Islet precursor cell (in vitro differentiated cells): Measurements from ENCODE around the gene HTRA3.

ENCODE experiments used
- DNase-seq: peaks from one replicate; pipeline ENCODE4 v3.0.0-alpha.2; 2018

HTRA3 gene

DNA sequence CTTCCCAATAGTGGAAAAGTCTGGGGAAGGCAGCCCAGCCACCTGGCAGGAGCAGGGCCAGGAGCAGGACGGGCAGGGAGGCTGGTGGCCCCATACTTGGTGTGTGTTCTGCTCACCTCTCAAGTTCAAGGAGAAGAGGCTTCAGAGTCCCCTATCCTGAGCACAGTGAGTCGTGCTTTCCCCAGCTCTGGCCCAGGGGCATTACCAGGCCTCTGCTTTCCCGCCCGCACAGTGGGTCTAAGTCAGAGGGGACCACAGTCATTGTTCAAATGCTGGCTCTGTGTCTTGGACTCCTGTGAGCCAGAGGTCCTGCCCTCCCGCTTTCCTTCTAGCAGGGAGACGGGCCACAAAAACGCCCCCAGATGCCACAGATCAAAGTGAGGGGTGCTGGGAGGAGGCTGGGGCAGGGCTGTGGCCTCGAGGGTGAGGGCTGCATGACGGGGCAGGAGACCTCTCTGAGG lies 27.6 kb downstream of the HTRA3 start:
- no peak for DNase-seq

DNA sequence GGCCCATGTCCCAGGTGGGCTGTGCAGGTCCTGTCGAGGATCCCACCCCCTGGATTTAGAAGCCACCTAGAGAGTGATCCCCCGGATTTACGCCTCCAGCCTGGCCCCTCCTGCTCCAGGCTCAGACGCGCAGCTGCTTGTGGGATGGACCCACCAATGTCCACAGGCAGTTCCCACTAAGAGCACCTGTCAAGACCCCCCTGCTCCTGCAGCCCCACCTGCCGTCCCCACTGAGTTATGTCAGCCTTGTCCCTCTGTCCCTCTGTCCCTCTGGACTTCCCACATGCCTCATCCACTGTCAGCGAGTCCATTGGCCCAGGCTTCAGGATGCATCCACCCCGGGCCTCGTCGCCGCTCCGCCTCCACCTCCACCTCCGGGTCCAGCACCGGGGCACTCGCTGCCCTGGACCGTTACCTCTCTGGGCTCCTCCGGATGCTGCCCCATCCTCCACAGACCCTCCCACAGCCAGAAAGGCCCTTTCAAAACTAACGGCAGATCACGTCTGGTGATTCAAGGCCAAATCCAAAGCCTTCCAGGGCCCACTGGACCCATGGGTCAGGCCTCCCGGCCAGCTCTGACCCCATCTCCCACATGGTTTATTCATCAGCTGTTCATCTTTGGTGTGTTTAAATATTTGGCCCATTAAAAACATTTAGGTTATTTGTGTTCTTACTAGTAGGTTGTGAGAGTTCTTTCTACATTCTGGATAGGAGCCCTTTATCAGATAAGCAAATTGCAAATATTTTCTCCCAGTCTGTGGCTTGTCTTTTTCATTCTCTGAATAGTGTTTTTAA lies 28.3 kb downstream of the HTRA3 start:
- DNase-seq, result no peak

DNA sequence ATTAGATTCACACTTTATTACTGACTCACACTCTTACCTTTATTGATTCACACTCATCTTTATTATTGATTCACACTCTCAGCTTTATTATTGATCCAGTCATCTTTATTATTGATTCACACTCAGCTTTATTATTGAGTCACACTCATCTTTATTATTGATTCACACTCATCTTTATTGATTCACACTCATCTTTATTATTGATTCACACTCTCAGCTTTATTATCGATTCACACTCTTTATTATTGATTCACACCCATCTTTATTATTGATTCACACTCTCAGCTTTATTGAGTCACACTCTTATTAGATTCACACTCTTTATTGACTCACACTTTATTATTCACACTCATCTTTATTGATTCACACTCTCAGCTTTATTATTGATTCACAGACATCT lies 31.3 kb downstream of the HTRA3 start:
- no peak for DNase-seq

DNA sequence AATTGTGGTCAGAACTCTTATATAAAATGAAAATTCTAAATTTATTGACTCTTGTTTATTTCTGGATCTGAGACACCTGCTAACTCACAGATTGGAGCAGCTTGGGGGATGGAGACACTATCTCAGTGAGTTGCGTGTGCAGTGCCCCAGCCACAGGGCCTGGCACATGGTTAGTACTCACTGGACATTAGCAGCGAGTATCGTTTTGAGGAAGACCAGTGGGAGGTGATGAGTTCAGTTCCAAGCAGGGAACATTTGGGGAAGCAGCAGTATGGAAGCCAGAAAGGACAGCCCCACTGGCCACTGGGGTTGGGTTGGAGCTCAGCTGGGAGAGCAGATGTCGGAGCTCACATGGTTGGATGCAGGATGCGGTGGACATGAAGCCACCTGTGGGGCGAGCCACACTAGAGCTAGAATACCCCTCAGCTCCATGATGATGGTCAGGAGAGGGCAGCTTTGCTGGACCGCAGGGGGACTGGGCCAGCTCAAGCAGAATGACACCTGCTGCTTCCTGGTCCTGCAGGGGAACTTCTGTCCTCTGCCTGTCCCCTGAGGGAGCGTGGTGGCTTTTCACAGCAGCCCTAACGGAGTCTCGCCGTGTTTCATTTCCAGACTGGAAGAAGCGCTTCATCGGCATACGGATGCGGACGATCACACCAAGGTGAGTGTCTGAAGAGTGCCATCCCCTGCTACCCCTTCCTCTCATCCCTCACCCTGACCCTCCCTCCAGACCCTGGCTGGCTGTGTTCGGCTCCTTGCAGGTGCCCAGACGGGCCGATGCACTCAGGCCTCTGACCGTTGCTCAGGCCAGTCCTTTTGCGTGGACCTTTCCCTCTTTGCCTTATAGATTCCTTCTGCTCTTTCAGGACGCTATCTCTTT lies 32.5 kb downstream of the HTRA3 start:
- no peak for DNase-seq

DNA sequence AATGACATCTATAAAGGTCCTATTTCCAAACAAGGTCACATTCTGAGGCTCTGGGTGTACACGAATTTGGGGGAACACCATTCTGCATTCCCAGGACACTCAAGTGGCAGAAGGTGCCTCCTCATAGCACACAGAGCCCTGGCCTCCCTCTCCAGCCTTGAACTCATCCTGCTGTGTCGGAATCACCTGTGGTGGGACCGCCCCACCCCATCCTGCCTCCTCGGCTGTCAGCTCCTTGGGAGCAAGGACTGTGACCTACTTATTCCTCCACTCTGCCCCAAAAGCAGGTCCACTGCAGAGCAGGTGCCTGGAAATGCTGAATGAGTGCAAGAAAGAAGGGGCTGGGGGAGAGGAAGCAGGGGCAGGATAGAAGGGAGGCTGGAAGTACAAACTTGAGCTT lies 33.5 kb downstream of the HTRA3 start:
- no peak for DNase-seq

DNA sequence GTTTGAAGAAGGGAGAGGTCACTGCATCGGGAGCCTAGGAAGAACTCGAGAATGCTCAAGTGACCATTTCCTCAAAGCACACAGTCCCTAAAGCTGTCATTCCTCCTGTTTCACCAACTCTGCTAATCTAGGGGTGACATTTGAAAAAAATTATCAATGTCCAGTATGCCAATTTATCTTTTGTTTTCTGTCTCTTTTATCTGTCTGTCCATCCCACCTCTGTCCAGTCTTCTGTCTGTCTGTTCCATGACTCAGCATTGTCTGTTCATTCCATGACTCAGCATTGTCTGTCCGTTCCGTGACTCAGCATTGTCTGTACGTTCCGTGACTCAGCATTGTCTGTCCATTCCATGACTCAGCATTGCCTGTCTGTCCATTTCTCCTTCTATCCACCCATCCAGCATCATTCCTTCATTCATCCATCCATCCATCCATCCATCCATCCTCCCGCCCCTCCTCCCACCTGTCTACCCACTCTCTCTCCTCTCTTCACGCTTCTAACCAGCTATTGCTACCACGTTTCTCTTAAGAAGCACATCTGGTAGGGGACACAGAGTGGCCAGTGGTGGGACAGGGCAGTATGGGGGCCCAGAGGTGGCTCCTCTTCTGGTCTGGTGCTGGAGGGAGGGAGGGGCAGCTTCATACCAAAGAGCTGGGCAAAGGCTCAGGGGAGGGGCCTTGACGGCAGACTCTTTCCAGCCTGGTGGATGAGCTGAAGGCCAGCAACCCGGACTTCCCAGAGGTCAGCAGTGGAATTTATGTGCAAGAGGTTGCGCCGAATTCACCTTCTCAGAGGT lies 34.1 kb downstream of the HTRA3 start:
- no peak for DNase-seq

DNA sequence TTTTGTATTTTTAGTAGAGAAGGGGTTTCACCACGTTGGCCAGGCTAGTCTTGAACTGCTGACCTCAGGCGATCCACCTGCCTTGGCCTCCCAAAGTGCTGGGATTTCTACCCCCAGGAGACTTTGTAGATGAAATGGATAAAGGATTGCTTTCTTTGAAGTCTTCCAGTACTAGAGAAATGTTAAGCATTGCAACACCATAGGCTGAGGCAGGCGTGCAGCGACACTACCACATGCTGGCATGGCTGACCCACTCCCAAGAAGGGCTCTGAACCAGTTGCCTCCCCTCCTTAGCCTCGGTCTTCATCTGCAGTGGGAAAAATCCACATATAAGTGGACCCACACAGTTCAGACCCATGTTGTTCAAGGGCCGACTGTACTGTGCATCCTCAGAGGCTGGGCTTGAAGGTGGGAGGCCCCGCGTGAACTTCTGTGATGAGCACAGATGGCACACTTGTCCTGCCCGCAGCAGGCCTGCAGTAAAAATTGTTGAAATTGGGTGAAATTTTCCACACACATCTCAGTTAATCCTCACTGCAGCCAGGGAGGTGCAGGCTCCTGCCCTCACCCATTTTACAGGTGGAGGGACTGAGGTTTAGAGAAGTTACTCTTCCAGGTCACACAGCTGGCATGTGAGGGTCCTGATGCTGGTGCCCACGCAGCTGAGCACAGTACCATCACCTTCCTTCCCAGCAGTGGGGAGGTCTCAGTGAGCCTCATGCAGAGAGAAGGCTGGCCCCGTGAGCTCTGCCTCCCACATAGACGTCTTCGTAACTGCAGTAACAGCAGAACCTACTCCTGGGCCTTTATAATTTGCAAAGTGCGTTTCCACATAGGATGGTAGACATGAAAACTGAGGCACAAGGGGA lies 35.5 kb downstream of the HTRA3 start:
- no peak for DNase-seq

DNA sequence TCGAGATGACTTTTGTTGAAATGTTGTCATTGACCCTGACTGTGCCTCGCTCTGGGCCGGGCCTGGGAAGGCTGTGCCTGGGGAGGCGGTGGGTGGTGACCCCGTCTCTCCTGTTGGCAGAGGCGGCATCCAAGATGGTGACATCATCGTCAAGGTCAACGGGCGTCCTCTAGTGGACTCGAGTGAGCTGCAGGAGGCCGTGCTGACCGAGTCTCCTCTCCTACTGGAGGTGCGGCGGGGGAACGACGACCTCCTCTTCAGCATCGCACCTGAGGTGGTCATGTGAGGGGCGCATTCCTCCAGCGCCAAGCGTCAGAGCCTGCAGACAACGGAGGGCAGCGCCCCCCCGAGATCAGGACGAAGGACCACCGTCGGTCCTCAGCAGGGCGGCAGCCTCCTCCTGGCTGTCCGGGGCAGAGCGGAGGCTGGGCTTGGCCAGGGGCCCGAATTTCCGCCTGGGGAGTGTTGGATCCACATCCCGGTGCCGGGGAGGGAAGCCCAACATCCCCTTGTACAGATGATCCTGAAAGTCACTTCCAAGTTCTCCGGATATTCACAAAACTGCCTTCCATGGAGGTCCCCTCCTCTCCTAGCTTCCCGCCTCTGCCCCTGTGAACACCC lies 36.4 kb downstream of the HTRA3 start:
- DNase-seq, result no peak

DNA sequence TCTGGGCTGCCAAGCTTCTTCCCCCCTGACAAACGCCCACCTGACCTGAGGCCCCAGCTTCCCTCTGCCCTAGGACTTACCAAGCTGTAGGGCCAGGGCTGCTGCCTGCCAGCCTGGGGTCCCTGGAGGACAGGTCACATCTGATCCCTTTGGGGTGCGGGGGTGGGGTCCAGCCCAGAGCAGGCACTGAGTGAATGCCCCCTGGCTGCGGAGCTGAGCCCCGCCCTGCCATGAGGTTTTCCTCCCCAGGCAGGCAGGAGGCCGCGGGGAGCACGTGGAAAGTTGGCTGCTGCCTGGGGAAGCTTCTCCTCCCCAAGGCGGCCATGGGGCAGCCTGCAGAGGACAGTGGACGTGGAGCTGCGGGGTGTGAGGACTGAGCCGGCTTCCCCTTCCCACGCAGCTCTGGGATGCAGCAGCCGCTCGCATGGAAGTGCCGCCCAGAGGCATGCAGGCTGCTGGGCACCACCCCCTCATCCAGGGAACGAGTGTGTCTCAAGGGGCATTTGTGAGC lies 37.0 kb downstream of the HTRA3 start:
- DNase-seq, result no peak

DNA sequence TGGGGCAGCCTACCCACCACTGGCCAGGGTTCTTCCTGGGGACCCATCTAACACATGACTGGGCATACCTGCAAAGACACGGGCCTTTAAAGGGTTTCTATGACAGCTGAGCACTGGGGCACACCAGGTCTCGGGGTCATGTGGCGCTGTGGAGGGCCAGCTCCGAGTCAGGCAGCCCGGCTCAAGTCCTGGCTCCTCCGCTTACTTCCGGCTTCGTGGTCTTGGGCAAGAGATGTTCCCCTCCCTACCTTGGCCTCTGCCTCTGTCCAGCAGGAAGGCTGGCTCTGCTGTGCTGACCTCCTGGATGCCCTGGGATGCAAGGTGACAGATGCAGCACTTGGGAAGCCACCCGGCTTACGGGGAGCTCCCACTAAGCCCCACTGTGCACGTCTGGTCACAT lies 37.6 kb downstream of the HTRA3 start:
- no peak for DNase-seq

DNA sequence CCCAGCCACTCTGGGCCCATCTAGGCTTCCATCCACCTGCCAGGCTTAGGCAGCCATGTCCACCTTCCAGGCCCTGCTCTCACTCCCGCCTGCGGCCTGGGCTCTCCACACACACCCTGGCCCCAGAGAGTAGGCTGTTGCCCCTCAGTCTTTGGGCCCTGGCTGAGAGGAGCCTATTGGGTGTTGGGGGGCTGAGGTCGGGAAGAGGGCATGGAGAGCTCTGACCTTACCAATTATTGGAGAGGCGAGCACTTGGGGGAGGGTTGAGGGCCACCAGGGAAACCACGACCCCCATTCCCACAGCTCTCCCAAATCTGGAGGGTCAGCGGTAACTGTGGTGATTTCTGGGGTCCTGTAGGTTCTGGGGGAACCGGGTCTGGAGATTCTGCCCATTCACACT lies 38.2 kb downstream of the HTRA3 start:
- DNase-seq, result no peak

DNA sequence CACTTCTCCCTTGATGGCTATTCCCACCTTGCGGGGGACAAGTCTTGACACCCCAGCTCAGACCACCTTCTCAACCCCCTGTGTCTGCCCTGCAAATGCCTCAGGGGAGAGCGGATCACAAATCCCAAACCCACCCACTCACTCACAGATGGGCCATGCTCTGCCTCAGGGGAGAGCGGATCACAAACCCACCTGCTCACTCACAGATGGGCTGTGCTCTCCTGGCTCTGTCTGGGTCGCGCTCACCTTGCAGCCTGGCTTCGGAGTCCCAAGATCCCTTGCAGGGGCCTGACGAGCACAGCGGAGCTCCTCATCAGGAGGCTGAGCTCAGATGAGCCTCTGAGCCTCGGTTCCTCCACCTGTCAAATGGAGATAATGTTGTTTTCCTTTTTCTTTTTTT lies 38.6 kb downstream of the HTRA3 start:
- no peak for DNase-seq

DNA sequence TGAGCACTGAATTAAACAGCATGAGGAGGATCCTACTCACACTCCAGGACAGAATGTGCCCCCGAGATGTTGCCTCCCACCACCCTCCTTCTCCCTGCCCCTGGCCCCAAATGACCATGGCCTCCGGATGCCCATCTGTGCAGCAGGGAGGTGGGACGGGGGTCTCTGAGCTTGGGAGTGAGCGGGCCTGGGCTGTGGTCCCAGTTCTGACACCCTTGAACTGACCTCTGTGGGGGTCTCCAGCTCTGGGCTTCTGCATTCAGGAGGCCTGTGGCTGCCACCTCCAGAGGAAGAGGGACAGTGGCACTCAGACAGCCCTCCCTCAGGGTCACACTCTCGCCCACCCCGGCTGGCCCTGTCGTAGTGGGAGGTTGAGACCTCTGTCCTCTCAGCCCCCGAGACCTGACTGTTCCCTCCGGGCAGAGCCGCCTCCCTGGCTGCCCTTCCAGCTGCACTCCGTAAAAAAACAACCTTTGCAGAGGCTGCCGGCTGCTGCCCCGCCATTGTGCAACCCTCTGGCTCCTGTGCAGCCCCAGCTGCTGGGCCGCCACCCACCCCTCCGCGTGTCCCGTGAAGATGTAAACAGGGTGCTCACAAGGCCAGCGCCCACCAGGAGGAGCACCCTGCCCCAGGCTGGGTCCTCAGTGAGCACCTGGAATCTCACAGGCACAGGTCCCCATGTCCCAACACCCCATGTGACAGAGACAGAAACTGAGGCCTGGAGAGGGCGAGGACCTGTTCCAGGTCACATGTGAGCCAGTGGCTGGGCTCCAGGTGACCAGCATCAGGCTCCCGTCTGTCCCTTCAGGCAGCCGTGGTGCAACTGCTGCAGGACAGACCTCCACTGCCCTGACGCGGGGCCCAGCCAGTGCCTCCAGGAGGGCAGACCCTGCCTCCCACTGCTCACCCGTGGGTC lies 39.6 kb downstream of the HTRA3 start:
- no peak for DNase-seq

DNA sequence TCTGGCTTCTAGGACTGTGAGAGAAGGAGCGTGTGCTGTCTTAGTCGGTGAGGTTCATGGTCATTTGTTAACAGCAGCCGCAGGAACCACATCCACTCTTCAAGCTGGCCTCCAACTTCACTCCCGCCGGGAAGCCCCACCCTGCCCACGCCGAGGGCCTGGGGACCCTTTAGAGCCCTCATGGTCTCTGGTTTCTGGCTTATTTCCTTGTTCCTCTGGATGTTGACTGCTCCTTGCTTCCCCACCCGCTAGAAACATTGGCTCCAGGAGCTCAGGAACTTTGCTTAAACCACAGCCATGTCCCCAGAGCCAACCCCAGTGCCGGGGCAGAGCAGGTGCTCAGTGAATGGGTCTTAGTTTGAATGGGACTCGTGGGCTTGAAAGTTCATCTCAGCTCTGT lies 40.8 kb downstream of the HTRA3 start:
- DNase-seq, result no peak

DNA sequence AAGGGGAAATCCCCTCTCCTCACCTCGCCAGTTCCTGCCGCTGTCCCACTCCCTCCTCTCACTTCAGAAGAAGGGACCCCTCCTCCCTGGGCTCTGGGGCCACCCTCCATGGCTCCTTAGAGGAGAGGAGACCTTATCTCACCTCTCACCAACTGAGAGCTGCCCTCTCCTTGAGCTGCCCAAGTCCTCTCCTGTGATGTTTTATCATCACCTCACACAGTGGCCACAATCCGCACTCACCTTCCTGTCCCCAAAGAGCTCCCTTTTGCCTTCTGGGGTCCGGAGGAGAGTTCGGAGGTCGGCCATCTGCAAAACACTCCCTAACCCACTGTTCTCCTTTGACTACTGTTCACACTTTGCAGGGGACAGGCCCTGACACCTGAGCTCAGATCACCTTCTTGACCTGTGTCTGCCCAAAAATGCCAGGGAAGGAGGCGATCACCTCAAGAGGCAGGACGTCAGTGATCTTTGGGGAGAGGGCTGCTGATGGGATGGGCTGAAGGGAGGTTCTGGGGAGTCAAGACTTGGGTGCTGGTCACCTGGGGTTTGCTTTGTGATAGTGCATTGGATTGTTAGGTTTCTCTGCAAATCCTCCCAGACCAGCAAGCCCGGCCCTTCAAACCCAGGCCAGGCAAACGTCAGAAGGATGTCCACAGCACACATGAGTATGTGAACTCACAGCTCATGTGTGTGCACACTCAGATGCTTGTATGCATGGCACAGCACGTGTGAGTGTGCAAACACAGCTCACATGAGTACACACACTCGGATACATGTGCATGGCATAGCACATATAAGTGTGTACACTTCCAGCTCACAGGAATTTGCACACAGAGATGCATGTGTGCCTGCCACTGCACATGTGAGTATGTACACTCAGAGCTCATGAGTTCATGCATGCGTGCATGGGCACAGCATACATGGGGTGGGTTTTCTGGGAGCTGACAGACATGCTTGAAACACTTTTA lies 41.8 kb downstream of the HTRA3 start:
- no peak for DNase-seq

DNA sequence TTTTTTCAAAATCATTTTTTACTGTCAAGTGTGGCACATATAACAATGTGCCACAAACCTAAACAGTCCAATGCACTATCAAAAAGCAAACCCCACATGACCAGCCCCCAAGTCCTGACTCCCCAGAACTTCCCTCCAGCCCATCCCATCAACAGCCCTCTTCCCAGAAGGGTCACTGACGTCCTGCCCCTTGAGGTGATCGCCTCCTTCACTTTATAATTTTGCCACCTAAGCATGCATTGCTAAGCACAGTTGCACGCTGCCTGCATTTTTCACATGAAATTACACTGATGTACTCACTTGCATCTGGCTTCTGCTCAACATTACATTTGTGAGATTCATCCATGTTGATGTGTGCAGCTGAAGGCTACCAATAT lies 42.5 kb downstream of the HTRA3 start:
- DNase-seq, result no peak

DNA sequence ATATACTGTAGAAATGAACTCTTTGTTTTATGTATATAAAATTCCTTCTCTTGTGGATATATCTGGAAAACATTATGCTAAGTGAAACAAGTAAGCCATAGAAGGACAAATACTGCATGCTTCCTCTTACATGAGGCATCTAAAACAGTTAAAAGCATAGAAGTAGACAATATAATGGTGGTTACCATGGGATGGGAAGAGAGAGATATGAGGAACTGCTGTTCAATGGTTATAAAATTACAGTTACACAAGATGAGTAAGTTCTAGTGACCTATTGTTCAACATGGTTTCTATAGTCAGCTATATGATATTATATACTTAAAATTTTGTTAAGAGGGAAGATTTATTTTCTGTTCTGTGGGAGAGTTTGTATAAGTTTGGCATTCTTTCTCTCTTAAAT lies 43.4 kb downstream of the HTRA3 start:
- DNase-seq, result no peak

DNA sequence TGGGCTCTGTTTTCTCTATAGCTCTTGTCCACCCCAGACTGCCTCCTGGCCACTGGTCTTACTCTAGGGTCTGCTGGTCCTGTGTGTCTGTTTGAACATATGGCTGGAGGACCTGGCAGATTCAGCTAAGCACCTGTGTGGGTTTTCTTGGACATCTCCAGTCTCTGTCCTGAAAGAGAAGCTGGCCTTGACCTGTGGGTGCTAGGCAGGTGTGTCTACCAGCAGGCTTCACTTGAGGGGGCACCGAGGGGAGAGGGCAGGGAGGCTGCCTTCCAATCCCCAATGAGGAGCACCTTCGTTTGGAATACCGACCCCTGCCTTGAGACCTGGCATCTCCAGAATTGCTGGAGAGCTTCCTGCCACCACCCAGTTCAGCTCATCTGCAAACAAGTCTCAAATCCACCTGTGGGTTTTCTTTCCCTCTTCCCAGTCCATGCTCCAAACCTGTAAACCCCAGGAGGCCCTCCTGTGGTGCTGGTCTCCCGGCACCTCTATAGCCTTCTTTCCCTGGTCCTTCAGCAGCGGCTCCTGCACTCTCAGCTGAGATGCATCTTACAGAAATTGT lies 45.2 kb downstream of the HTRA3 start:
- peak; percentile 35 for DNase-seq
